ENCODE data around the gene FAM131C.
"Not testable (repeated sequence)": the region's sequence is repeated elsewhere in the genome, so short reads cannot be mapped to it uniquely, and the experiment has no call there.

Gene FAM131C

DNA sequence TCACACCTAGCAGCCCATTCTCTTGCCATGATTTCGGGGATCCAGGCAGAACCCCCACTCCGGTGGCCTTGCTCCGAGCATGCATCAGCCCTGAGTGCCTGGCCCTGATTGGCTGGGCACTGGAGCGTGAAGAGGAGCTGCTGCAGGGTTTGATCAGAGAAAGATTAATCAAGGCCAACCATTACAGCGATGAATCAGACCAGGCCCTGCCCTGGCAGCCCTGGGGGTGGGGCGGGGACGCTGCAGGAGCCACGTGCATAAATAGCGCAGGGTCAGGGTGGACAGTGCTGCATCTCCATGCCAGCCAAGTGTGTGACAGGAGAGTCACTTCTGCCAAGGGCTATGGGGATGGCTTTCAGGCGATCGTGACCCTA lies 3.4 kb upstream of the FAM131C start:
- no peak for DNase-seq (ENCODE audit: low read depth, low spot score)

DNA sequence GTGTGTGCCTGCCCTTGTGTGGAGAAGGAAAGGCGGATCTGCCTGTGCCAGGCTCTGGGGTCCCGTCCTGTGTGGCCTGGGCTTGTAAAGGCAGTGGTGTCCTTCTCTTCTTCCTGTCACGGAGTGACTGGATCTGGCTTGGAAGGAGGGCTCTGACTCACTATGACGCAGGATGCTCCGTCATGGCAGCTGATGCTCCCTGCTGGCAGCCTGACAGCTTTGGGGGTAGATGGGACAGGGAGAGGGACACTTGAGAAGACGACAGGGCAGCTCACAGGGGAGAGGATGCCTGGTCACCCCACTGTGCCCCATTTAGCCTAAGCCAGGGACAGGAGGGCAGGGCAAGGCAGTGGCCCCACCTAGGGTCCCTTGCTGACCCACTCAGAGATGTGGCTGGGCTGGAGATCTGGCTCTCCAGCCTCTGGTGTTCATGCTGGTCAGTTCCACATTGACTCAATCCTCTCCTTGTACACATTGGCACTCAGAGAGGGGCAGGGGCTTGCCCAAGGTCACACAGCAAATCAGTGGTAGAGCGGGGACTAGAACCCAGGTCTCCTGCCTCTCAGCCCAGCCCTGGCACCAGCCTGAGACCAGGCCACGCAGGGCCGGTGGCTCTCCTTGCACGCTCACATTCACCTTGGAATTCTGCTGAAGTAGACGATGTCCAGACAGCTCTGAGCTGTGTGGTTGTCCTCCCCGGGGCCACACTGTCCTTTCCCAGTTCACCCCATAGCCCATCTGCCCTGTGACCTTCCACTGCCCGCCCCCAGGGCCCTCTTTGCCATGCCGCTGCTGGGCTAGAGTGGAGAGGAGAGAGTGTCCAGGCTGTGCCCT lies 2.8 kb upstream of the FAM131C start:
- DNase-seq (ENCODE audit: low read depth, low spot score), result no peak

DNA sequence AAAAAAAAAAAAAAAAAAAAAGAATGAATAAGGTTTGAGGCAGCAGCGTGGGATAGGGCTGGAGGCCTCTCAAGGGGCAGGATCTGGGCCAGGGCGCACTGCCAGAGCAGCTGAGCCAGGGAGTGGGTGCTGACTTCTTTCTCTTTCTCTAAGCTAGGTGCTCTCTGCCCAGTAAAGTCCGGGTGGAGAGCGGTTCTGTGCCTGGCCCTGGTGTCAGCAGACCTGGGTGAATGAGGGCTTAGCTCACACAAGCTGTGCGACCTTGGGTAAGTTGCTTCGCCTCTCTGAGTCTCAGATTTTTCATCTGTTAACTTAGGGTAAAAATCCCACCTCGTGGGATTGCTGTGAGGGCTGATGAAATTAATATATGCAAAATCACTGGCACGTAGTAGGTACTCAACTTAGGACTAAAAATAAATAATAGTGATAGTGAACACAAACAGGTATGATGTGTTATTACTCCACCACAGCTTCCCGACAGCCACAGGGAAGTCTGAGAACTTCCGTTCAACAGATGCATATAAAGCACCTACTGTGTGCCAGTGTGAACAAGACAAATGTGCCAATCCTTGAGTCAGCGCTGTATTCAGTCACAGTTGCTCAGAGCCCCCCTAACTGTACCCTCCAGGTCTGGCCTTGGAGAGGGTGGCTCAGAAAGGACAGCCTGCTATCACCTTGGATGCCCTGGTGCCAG lies 2.0 kb upstream of the FAM131C start:
- no peak for DNase-seq (ENCODE audit: low read depth, low spot score)

DNA sequence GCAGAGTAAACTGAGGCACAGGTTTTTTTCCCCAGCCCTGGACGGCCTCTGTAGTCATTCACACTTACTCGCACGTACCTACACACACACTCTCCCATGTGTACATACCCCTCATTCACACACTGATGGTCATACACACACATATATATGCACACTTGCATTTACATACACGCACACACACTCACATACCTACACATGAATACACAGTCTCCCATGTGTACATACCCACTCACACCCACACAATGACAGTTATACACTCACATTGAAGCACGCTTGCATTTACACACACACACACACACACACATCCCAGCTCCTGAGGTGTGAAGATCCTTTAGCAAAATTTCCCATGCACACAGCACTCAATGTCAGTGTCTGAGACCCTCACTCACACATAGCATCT lies 766 bp upstream of the FAM131C start:
- DNase-seq (ENCODE audit: low read depth, low spot score), result no peak

DNA sequence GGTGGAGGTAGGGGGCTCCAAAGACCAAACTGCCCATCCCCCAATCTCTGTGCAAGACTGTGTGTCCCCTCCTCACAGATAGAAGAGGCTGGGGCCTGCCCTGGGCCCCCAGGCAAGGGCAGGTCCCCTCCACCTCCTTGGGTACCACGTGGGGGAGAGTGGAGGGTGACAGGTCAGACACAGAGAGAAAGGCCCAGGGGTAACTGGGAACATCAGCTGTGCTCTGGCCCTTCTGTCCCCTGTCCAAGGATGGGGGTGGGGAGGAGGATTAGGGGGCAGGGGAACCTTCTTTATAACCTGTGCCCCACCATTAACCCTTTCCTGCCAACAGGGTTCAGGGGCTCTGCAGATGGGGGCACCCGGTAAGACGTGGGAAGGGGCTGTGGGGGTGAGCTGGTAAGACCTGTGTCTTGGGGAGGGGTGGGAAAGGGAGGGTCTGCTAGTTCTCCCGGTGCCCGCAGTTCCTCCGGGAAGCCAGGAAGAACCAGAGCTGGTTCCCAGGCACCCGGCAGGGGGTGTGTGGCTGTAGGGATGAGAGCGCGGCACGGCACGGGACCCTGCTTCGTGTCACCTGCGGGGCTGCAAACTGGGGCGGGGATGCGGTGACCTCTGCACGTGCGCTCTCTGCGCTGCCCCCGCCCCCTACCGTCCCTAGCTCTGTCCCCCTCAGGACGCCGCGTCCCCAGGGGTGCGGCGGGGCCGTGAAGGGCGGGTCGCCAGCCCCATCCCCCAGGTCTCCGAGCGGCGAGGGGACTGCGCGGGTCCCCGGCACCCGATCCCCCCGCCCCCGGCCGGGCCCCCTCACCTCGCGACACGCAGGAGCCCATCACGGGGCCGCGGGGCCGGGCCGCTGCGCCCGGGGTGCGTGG lies 601 bp downstream of the FAM131C start:
- no peak for DNase-seq (ENCODE audit: low read depth, low spot score)

DNA sequence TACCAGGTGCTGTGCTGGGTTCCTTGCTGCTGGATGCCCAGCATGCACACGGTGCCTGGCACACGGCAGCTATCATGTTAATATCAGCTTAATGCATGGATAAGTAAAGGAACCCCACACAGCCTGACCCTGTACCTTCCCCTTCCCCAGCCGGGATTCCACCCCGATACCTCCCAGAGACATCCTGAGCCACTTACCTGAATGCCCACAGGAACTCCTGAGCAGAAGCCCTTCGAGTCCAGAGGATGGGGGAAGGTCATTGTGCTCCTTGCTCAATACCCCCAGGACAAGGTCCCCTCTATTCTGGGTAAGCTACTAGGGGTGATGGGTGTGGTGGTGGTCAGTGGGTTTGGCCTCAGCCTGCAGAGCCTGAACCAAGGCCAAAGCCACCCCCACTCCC lies 1.4 kb downstream of the FAM131C start:
- no peak for DNase-seq (ENCODE audit: low read depth, low spot score)

DNA sequence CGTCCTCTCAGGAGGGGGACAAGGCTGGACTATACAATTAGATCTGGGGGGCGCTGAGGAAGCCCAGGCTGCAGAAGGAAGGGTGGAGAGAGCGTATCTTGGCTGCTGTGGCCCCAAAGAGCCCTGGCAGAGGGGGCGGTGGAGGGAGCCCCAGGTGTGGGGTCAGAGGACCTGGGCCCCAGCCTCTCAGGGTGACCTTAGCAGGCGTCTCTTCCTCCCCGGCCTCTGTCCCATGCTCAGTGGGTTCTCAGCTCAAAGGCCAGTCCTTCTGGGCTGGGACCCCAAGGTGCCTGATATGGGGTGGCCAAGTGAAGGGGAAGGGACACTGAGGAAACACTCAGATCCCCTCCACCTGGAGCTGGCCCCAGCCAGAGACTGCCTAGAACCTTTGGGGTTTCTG lies 1.8 kb downstream of the FAM131C start:
- no peak for DNase-seq (ENCODE audit: low read depth, low spot score)

DNA sequence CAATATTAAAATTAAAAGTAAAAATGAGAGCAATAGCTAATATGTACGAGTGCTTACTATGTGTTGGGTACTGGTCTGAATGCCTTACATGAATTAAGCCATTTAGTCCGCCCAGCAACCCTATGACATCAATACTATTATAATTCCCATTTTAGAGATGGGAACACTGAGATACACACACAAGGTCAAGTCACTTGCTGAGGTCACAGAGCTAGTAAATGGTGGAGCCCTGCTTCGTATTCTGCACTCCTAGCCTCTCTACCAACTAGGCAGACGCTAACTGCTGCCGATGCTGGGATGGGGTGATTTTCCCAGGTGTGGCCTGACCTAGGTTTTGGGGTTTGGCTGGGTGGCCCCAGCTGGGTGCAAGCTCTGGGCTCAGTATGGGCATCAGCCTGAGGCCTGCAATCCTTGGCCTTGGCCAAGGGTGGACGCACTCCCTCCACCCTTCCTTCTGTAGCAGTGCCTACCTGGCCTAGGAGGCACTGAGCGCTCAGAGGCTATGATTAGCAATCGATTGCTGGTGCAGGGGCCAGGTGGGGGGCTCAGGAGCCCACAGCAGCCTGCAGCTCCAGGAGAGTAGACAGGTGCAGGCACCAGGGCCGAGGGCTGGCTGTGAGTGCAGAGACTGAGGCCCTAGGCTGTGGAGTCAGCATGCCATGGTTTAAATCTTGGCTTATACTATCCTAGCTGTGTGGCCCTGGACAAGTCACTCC lies 2.7 kb downstream of the FAM131C start:
- DNase-seq (ENCODE audit: low read depth, low spot score), result no peak

DNA sequence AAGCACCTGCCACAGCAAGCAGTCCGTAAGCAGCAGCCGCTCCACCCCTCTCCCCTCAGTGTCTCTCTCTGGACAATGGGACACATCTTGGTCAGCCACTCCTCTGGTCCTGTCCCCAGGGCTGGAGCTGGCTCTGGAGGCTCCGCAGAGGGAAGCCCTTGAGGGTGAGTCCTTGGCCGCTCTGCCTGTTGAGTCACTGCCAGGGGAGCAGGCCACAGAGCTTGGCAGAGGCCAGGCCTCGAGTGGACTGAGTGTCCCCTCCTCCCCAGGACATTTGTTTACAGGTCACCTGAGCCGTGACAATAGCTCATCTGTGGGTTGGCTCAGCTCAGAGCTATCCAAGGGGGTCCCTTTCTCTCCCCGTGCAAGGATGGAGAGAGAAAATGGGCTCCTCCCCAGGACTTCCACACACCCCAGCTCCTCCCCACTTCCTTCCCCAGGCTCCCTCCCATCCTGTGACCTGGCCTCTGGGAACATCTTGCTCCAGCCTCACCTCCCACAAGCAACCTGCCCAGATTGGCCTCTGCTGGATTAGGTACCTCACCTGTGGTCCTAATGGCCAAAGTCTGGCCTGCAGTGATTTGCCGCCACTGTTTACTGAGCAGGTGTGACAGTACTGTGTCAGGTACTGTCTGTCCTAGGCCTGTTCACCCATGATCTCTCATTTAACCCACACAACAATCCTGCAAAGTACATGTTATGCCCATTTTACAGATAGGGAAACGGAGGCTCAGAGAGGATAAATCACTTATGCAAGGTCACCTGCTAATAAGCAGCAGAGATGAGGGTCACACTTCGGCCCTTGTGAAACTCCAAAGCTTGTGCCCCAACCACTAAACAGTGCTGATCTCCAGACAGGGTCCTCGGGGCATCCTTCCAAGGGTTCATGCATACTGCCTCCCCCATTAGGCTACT lies 4.8 kb downstream of the FAM131C start:
- no peak for DNase-seq (ENCODE audit: low read depth, low spot score)

DNA sequence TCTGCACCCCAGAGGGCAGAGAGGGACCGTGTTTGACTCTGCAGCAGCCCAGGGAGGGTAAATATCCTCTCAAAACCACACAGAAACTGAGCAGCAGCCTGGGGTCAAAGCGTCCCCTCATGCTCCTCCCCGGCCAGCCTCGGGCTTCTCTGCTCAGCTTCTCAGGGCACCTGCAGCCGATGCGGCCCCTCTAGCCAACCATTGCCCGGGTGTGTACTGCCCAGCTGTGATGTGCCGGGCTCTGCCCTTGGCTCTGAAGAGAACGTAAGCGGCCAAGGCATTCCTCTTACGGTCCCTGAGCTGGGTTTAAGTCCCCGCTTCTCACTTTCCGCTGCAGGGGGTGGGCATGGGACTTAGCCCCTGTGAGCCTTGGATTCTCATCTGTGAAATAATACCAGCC lies 5.5 kb downstream of the FAM131C start:
- DNase-seq (ENCODE audit: low read depth, low spot score), result no peak

DNA sequence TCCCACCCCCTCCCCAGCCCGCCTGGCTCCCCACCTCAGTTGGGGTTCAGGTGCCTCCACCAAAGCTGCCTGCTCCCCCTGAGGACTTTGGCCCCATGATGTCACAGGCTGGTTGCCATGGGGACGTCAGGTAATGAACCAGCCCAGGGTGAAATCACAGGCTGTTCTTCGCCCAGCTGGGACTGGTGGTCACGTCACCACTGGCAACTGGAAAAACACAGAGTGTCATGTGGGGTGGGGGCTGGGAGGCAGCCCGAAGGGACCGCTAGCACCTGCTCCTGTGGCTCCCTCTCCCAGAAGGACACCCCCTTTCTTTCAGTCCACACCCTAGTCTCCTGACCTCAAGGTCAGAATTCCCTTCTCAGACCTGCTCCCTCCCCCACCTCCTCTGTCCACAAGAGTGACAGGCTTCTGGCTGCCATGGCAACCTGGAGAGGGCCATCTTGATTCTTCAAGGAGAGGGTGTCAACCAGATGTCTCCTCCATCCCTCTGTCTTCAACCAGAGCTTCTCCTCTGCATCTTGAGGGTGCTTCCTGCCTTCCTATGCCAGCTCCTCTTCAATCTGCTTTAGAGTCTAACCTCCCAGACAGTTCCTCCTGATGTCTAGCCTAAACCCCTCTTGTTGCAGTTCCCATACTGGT lies 6.2 kb downstream of the FAM131C start:
- no peak for DNase-seq (ENCODE audit: low read depth, low spot score)

DNA sequence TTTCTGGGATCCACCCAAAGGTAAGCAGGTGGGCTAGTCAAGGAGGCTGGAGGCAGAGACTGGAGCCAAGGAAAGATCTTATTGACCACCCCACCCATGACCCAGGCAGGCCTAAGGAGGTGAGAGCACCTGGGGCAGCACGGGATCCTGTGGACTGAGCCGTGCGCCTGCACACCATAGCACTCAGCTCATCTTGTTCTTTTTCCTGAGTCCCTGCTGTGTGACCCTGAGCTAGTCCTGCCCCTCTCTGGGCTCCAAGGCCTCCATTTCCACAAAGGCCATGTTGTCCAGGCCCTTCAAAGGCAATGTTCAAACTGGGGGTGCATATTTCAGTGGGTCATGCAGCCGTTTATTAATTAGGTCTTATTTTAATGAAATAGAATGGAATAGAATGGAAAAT lies 7.2 kb downstream of the FAM131C start:
- no peak for DNase-seq (ENCODE audit: low read depth, low spot score)

DNA sequence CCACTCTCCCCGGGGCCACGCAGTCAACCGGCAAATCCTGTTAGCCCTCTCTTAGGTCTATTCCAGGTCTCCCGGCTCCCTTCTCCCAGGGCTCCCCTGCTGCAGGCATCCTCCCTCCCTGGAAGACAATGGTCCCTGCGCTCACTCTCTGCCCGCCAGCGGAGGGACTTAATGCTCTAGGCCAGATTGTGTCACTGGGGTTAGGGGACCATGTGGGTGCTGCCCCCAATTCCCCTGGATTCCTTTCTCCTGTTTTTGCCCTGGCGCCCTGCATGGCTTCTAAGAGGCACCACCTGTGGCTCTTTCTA lies 8.2 kb downstream of the FAM131C start:
- DNase-seq (ENCODE audit: low read depth, low spot score), result no peak

DNA sequence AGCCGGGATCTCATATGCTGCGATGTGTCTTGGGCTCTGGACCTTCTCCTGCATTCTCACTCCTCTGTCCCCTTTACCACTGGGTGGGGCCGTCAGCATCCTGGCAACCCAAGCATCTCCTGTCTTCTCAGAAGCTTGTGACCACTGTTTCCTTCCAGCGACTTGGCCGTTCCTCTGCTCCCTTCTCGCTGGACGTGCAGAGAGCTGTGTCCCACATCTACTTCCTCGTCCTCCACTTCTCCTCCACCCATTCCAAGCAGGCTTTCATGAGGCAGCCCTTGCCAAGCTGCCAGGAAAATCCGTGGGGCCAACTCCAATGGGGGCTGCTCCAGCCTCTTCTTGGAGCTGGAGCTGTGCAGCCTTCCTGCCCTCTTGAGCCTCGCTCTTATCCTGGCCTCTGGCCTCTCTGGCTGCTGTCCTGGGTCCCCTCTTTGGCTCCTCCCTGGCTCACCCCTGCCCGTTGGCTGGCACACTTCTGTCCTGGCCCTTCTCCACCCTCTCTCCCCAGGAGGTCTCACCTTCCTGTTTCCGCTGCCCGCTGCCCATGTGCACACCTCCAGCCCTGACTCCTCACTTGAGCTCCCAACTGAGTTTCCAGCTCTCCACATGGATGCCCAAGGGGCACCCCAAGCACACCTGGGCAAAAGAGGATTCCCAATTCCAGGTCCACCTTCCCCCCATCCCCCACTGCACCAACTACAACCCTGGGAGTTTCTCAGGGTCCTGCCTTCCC lies 8.7 kb downstream of the FAM131C start:
- no peak for DNase-seq (ENCODE audit: low read depth, low spot score)

DNA sequence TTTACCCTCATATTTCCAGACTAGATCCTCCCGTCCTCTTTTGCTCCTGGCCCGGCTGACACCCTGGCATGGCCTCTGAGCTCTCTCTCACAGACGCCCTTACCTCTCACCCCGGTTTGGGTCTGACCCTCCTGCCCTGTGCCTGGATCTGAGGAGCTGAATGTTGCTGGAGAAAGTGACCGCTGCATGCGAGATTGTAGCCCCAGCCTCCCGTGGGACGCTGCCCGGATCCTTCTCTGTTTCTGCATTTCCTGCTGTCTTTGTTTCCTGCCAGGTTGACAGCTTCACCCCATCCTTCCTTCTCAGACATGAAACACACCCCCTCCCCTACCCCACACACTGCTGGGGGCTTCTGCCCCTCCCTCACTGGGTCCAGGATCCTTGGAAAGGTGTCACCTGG lies 9.5 kb downstream of the FAM131C start:
- no peak for DNase-seq (ENCODE audit: low read depth, low spot score)

DNA sequence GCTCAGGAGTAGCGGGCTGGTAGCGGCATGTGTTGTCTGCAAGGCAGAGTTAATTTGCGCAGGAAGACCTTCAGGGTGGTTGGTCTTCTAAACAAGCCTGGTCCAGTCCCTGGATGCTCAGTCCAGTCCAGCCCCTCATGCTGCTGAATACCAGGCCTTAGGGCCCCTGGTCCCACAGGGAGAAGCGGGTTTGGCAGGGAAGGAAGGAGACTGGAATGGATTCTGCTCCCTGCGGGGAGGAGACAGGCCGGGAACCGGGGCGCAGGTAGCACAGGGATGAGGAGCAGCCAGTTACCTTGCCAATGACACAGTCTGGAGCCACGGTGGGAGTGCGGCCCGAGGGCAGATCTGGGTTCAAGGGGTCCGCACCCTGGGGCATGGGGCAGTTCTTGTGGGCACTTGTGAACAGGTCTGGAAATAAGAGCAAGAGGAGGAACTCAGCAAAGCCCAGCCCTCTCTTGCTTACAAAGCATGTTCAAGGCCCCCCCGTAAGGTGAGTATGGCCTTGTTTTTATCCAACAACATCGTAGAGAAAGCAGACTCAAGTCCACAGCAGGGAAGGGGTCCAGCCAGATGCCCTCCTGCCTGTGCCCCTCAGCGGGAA lies 10.1 kb downstream of the FAM131C start:
- DNase-seq (ENCODE audit: low read depth, low spot score), result no peak

DNA sequence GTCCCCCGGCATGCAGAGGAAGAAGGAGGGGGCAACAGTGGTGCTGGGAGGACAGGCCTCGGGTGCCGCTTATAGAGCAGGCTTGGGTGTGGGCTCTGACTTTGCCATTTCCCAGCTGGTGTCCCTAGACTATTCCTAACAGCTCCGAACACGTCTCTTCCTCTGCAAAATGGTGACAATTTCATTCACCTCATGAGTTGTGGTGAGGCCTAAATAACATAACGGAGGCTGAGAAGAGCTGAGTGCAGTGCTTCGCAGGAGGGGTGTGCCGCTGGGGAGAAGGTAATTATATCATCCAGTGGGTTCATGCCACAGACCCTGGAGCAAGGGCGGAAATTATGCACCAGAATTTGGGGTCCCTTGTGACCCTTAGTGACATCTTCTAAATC lies 10.8 kb downstream of the FAM131C start:
- DNase-seq (ENCODE audit: low read depth, low spot score), result not testable (repeated sequence)

DNA sequence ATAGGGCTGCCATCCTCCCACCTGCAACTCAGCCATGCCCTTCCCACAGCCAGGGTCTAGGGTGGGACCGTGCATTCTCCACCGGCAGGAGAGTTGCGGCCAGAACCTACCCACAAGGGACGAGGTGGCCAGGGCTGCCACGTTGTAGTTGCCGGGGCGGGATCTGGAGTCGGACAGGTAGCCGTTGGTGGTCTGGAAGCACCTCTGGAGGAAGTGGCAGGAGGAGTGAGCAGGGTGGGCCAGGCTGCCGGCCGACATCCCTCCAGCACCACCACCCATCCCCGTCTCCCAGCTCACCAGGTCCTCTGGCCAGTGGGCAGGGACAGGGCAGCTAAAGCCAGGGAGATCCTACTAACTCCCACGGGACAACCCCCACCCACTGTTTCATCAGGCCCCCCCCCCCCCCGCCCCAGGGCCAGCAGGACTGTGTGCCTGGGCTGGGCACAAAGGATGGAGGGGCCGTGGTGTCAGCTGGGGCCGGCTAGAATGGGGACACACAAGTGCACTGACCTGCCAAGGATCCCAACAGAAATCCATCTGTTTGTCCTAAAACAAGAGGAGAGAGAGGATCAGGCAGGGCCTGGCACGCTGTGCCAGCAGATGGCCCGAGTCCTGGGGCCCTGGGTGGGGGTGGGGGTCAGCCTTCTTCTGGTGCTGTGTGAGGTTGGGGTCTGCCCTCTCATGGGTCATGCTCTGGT lies 11.3 kb downstream of the FAM131C start:
- not testable (repeated sequence) for DNase-seq (ENCODE audit: low read depth, low spot score)

DNA sequence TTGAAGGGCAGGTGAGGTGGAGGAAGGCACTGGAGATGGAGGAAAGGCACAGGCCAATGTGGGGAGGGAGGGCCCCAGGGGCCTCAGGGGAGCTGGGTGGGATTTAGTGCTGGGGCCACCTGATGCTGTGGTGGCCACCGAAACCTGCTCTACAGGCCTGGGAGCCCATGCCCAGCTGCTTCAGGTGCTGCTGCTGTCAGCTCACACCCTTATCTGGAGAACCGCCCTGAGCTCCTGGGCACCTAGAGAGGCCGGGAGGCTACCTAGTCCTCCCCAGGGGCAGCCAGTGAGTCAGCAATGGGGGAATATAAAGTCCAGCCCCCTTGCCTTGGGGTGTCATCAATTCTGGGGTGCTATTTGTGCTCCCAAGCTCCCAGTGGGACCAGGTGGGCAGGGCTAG lies 12.2 kb downstream of the FAM131C start:
- DNase-seq (ENCODE audit: low read depth, low spot score), result no peak

All from iPS DF 19.7 (cell line).